ENCODE measurements around the gene SLC38A8.

Gene SLC38A8

DNA sequence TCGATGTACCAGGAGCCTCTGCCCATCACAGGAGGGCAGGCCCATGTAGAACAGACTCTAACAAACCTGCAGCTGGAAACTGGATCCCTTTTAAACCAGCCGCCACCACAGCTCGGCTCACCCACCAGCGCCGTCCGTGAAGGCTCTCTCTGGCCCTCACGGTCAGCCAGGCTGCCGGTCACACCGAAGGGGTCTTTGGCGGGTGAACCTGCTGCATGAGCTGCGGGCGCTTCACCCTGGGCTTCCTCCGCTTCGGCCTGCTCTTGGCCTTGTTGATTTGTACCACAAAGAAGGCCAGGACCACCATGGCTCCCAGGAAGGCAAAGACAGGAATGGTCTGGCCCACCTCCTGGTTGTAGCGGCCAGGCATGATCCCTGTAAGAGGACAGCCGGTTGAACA is 11.7 kb upstream of the SLC38A8 start:
- Histone ChIP-seq H3K4me3 (ENCODE audit: low read depth, low read length) (no peak overlapping the region), H3K27me3 (ENCODE audit: insufficient read depth, low read depth, severe bottlenecking) (no peaks in the 10 kb centered on the region), H3K36me3 (peaks cover 2% of the 10 kb centered on the region; the same call in 1 of the 2 replicates), H3K9me3 (ENCODE audit: severe bottlenecking) (no peaks in the 10 kb centered on the region), H3K27ac (no peak overlapping the region)
- TF ChIP-seq, protein P1, sequence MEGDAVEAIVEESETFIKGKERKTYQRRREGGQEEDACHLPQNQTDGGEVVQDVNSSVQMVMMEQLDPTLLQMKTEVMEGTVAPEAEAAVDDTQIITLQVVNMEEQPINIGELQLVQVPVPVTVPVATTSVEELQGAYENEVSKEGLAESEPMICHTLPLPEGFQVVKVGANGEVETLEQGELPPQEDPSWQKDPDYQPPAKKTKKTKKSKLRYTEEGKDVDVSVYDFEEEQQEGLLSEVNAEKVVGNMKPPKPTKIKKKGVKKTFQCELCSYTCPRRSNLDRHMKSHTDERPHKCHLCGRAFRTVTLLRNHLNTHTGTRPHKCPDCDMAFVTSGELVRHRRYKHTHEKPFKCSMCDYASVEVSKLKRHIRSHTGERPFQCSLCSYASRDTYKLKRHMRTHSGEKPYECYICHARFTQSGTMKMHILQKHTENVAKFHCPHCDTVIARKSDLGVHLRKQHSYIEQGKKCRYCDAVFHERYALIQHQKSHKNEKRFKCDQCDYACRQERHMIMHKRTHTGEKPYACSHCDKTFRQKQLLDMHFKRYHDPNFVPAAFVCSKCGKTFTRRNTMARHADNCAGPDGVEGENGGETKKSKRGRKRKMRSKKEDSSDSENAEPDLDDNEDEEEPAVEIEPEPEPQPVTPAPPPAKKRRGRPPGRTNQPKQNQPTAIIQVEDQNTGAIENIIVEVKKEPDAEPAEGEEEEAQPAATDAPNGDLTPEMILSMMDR (IDR thresholded peaks at IDR 0.05; ENCODE audit: low read depth, low read length), result no peak
- no peak for DNase-seq

DNA sequence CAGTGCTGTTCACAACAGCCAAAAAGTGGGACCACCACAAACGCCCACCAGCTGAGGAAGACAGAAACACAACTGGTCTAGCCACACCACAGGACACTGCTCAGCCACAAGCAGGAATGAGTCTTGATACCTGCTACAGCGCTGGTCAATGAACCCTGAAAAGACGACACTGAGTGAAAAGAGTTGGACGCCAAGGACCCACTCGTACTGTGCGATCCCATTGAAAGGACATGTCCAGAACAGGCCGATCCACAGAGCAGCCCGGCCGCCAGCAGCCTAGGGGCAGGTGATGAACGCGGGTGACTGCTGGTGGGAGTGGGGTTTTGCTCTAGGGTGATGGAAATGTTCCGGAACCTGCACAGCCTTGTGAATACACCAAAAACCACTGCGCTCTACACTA is 10.6 kb upstream of the SLC38A8 start:
- H3K27ac ChIP-seq, result no peak overlapping the region
- peaks cover 2% of the 10 kb centered on the region; the same call in 1 of the 2 replicates for H3K36me3 ChIP-seq
- H3K4me3 ChIP-seq (ENCODE audit: low read depth, low read length), result no peak overlapping the region
- no peaks in the 10 kb centered on the region for H3K27me3 ChIP-seq (ENCODE audit: insufficient read depth, low read depth, severe bottlenecking)
- no peak for DNase-seq
- TF ChIP-seq, protein P1 (IDR thresholded peaks at IDR 0.05; ENCODE audit: low read depth, low read length), result no peak
- H3K9me3 ChIP-seq (ENCODE audit: severe bottlenecking), result no peaks in the 10 kb centered on the region

DNA sequence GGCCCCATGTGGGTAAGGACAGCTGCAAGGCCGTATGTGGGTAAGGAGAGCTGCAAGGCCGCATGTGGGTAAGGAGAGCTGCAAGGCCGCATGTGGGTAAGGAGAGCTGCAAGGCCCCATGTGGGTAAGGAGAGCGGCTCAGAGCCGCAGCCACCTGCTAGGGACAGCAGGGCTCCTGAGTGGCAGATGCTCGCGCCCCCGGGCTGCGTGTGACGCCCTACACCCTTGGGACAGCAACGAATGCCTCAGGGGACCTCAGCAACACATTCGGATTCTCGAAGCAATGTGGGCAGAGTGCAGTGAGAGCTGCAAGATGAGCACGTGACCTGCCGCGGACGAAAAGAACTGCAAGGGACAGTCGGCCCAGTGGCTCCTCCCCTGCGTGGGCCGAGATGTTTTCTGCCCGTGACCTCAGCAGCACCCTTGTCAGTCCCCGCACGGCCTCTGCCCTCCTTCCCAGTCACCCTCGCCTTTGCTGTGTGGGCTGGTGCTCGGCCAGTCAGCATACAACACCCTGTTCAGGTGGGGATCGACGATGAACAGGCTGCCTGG is 9.6 kb upstream of the SLC38A8 start:
- no peak overlapping the region for H3K27ac ChIP-seq
- DNase-seq, result no peak
- no peak overlapping the region for H3K4me3 ChIP-seq (ENCODE audit: low read depth, low read length)
- TF ChIP-seq, protein P1 (IDR thresholded peaks at IDR 0.05; ENCODE audit: low read depth, low read length), result no peak
- peaks cover 2% of the 10 kb centered on the region; the same call in 1 of the 2 replicates for H3K36me3 ChIP-seq
- no peaks in the 10 kb centered on the region for H3K9me3 ChIP-seq (ENCODE audit: severe bottlenecking)
- H3K27me3 ChIP-seq (ENCODE audit: insufficient read depth, low read depth, severe bottlenecking), result no peaks in the 10 kb centered on the region

DNA sequence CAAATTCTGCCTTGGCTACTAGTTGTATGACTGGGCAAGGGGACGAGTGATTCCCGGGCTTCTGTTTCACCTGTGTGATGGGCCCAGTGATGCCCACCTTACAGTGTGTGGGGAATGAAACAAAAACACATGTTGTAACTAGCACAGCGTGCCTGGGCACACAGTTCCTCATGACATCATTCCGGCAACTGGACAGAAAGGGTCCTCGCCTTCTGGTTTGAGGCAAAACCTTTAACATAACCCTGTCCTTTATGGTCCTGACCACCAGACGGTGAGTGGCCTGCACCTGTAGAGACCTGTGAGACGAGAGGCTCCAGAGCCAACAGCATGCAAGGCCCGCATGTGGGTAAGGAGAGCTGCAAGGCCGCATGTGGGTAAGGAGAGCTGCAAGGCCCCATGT is 7.7 kb upstream of the SLC38A8 start:
- Histone ChIP-seq H3K36me3 (peaks cover 2% of the 10 kb centered on the region; the same call in 1 of the 2 replicates), H3K27me3 (ENCODE audit: insufficient read depth, low read depth, severe bottlenecking) (no peaks in the 10 kb centered on the region), H3K27ac (no peak overlapping the region), H3K4me3 (ENCODE audit: low read depth, low read length) (no peak overlapping the region), H3K9me3 (ENCODE audit: severe bottlenecking) (no peaks in the 10 kb centered on the region)
- DNase-seq, result no peak
- TF ChIP-seq, protein P1 (IDR thresholded peaks at IDR 0.05; ENCODE audit: low read depth, low read length), result no peak

DNA sequence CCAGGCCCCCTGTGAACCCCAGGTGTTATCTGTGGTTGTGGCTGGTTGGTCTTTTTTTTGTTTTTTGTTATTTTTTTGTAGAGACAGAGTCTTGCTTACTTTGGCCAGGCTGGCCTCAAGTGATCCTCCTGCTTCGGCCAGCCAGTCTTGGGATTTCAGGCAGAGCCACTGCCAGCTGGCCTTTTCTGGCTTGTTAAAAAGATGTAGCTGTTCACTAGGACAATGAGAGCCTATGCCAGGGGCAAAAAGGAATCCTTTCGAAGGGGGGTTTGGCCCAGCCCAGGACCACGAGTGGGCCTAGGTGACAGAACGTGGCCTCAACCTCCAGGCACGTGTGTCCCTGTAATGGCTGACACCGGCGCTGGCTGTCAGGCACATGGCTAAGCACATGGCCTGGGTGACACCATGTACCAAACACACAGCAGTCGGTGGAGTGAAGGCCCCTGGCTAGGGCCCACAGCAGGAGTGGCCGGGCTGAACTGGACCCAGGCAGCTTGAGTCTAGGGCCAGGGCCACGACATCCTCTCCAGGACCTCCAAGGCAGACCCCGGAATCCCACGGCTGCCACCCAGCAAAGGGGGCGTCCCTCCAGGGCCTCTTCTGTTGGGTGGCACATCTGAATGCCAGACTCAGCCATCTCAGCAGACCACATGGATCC is 6.9 kb upstream of the SLC38A8 start:
- Histone ChIP-seq H3K27me3 (ENCODE audit: insufficient read depth, low read depth, severe bottlenecking) (no peaks in the 10 kb centered on the region), H3K27ac (no peak overlapping the region), H3K9me3 (ENCODE audit: severe bottlenecking) (no peaks in the 10 kb centered on the region), H3K36me3 (peaks cover 2% of the 10 kb centered on the region; the same call in 1 of the 2 replicates), H3K4me3 (ENCODE audit: low read depth, low read length) (no peak overlapping the region)
- TF ChIP-seq, protein P1 (IDR thresholded peaks at IDR 0.05; ENCODE audit: low read depth, low read length), result no peak
- DNase-seq, result no peak
